NAMALWA (cell line): Measurements from ENCODE around the gene HNRNPC.
A peak's percentile ranks its signal among the peaks of the same experiment; 100 is the strongest.
"Not testable (repeated sequence)": the region's sequence is repeated elsewhere in the genome, so short reads cannot be mapped to it uniquely, and the experiment has no call there.

Experiments used
- DNase-seq: peaks from one replicate; pipeline ENCODE4 v3.0.0-alpha.2; 2015; ENCODE audit warnings: low spot score

Gene HNRNPC

GRCh38 chr14:21269252-21270046, at the start of gene HNRNPC:
HNRNPC (minus strand) TSS chr14:21269442; CDS start chr14:21234193, 35,249 bp downstream.
- peak; percentile 100 for DNase-seq

- DNase-seq: peak; percentile 43
Measured at GRCh38 chr14:21317398-21317797, 48.2 kb upstream of the HNRNPC start.

- no peak for DNase-seq
Measured at GRCh38 chr14:21313512-21313911, 44.3 kb upstream of the HNRNPC start.

GRCh38 chr14:21311614-21312013, 42.4 kb upstream of the HNRNPC start:
- DNase-seq: no peak

GRCh38 chr14:21309956-21310355, 40.7 kb upstream of the HNRNPC start:
- no peak for DNase-seq

GRCh38 chr14:21309238-21309636, 40.0 kb upstream of the HNRNPC start:
- DNase-seq: no peak

- DNase-seq: peak; percentile 99
Measured at GRCh38 chr14:21308479-21309237, 39.4 kb upstream of the HNRNPC start.

- DNase-seq: no peak
Measured at GRCh38 chr14:21308132-21308478, 38.9 kb upstream of the HNRNPC start.

GRCh38 chr14:21307637-21308036, 38.4 kb upstream of the HNRNPC start:
- DNase-seq: peak; percentile 46

GRCh38 chr14:21302836-21303140, 33.5 kb upstream of the HNRNPC start:
- not testable (repeated sequence) for DNase-seq

GRCh38 chr14:21302013-21302835, 33.0 kb upstream of the HNRNPC start:
- no peak for DNase-seq

GRCh38 chr14:21300892-21301291, 31.6 kb upstream of the HNRNPC start:
- peak; percentile 76 for DNase-seq

GRCh38 chr14:21299562-21300130, 30.4 kb upstream of the HNRNPC start:
- DNase-seq: no peak

- no peak for DNase-seq
Measured at GRCh38 chr14:21298358-21298757, 29.1 kb upstream of the HNRNPC start.

- DNase-seq: not testable (repeated sequence)
Measured at GRCh38 chr14:21294026-21294425, 24.8 kb upstream of the HNRNPC start.

- DNase-seq: no peak
Measured at GRCh38 chr14:21287168-21287567, 17.9 kb upstream of the HNRNPC start.

- not testable (repeated sequence) for DNase-seq
Measured at GRCh38 chr14:21286516-21286915, 17.3 kb upstream of the HNRNPC start.

- DNase-seq: not testable (repeated sequence)
Measured at GRCh38 chr14:21281917-21282316, 12.7 kb upstream of the HNRNPC start.

- DNase-seq: no peak
Measured at GRCh38 chr14:21279783-21280182, 10.5 kb upstream of the HNRNPC start, which contains the start of gene RPGRIP1. RPGRIP1 (plus strand) TSS chr14:21280083; CDS start chr14:21287977, 7,894 bp downstream.

- DNase-seq: no peak
Measured at GRCh38 chr14:21278632-21279031, 9.4 kb upstream of the HNRNPC start.

GRCh38 chr14:21275261-21275858, 6.1 kb upstream of the HNRNPC start:
- DNase-seq: no peak

GRCh38 chr14:21272661-21273060, 3.4 kb upstream of the HNRNPC start:
- not testable (repeated sequence) for DNase-seq
